ENCODE measurements around the gene ABRAXAS1. TPM values are rescaled to one million over a fixed set of nuclear protein-coding genes. Genes with fewer than 3 reads are reported as not detected.

The ABRAXAS1 gene
- total RNA-seq, 6 donors from 2014 or later, result 4.1 to 22.2 (median 9.1) TPM

Other genes with a start within 250 kb of the ABRAXAS1 start
- 10 to 100 TPM in 5 of 6 donors, 1 to 10 TPM in 1; 8.8 to 18.8 (median 15.1) TPM for gene COQ2, start 200.3 kb downstream of the ABRAXAS1 start, total RNA-seq
- gene HPSE, start 150.3 kb downstream of the ABRAXAS1 start, total RNA-seq, result 1 to 10 TPM; 2.1 to 9.1 (median 5.2) TPM
- gene HELQ, start 29.3 kb downstream of the ABRAXAS1 start, total RNA-seq, result 10 to 100 TPM in 5 of 6 donors, 1 to 10 TPM in 1; 8.9 to 26.2 (median 14.6) TPM
- 10 to 100 TPM in 4 of 6 donors, 1 to 10 TPM in 2; 3.4 to 38.4 (median 22.8) TPM for gene MRPS18C, start 29.0 kb downstream of the ABRAXAS1 start, total RNA-seq
- 1 to 10 TPM in 5 of 6 donors, not detected in 1; 3.2 to 9.9 (median 8.4) TPM for gene GPAT3, start 51.0 kb upstream of the ABRAXAS1 start, total RNA-seq